GM21619 (cell line): Measurements from ENCODE around the gene PTPRT.

Source experiments
- ATAC-seq: cut with Tn5 transposase; IDR thresholded peaks from one replicate; pipeline ENCODE4 v1.9.1; 2021; ENCODE audit not compliant: unreplicated experiment

PTPRT gene

GRCh38 chr20:42419814-42420532 is 769.7 kb downstream of the PTPRT start:
- no peak for ATAC-seq

GRCh38 chr20:42406826-42407225 is 782.9 kb downstream of the PTPRT start:
- no peak for ATAC-seq

DNA sequence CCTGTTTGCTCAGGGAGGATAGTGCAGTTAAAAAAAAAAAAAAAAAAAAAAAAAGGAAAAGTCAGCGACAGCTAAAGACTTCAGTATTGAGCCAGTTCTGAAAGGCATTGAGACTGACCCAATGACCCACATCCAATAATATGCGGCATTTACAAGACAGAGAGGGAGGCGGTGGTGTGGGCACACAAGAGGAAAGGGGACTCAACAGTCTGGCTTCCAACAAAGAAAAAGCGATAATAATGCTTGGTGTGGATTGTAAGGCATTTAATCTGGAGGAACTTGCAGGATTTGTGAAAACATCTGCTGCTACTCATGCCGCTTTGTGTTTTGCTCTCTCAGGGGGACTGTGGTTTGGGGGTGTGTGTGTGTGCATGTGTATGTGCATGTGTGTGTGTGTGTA is 787.3 kb downstream of the PTPRT start:
- no peak for ATAC-seq

- ATAC-seq, result no peak
Observed at GRCh38 chr20:42401613-42402012, 788.1 kb downstream of the PTPRT start.

DNA sequence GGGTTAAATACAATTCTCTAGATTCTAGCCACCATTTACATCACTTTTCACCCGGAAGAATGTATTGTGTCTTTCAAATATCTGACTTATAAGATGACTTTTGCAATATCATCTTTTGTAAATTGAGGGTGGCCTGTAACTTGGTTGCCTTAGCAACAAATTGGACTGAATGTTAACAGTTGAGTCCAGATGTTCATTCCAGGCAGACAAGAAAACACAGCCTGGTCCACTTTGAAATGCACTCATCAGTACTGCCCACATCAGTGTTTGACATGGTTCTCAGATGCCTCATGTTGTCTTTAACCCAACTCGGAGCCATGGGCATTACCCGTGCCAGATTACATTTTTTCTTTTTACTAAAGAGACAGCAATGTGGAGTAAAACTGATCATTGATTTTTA is 789.9 kb downstream of the PTPRT start:
- no peak for ATAC-seq

GRCh38 chr20:42392442-42392841 is 797.3 kb downstream of the PTPRT start:
- no peak for ATAC-seq

DNA sequence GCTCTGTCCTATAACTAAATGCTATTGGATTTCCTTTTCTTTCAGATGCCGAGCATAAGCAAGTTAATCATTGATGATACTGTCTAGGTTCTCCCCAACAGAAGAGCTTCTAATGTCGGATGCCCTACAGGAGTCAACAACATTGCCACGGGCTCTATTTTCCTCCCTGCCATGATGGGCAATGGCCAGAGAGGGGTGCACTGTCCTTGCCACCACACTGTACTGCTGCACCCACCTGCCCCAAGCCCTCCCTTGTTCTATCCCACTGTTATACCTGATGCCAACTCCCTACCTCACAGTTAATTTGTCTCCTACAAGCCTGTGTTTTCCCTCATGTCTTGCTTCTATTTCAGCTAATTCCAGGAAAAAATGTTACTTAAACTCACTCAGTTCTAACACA is 797.9 kb downstream of the PTPRT start:
- no peak for ATAC-seq

DNA sequence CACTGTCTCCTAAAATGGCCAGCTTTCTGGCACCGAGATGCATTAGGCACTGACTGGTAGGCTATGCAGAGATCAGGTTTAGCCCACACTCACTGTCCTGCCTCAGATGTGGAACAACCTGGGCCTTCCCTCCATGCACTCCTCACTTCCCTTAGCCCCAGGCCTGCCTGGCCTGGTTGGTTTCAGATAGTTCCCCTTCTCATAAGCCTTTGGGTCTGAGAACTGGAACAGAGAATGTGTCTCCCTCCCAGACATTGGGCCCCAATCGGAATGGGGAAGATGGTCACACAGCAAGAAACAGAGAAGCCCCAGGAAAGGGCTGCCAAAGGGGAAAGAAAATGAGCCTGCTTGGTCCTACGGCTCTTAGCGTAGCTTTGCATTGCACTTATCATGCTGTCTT is 809.4 kb downstream of the PTPRT start:
- no peak for ATAC-seq

DNA sequence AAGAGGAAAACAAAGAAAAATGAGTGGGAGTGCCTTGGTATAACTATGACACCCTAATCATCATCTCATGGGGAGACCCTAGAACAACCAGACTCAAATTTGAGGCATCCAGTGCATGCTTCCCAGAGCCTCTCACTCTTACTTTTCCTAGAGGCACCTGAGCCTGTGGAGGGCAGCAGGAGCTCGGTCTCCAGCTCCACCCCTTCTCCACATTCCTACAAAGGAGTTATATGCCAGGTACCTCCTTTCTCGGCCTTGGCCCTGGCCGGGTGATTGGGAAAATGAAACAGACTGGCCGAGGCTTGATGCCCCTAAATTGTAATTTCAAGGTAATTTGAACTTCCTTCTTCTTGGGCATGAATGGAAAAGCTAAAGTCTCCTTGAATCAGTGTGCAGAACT is 810.3 kb downstream of the PTPRT start:
- ATAC-seq, result no peak

- ATAC-seq, result no peak
Observed at GRCh38 chr20:42378826-42379225, 810.9 kb downstream of the PTPRT start.

GRCh38 chr20:42376131-42376530 is 813.6 kb downstream of the PTPRT start:
- no peak for ATAC-seq

- ATAC-seq, result no peak
Observed at GRCh38 chr20:42373049-42373448, 816.7 kb downstream of the PTPRT start.

DNA sequence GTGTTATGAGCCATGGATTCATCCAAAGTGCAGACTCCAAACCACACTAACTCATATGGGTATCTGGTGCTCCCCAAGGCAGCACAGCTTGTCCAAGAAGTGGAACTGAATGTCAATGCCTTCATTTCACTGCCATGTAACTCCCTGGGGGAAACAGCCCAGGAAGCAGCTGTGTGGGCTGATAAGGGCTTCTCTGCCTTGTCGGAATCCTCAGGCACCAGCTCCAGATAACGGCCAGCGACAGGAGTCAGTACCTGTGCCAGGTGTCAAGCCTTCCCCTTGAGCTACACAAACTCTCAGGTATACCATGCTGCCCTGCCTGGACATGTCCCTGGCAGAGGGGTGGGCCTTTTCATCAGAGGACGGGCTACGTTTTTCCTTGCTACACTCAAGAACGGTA is 819.6 kb downstream of the PTPRT start:
- no peak for ATAC-seq

- no peak for ATAC-seq
Observed at GRCh38 chr20:42368910-42369309, 820.8 kb downstream of the PTPRT start.

- no peak for ATAC-seq
Observed at GRCh38 chr20:42366626-42367025, 823.1 kb downstream of the PTPRT start.

- no peak for ATAC-seq
Observed at GRCh38 chr20:42364446-42364845, 825.3 kb downstream of the PTPRT start.

DNA sequence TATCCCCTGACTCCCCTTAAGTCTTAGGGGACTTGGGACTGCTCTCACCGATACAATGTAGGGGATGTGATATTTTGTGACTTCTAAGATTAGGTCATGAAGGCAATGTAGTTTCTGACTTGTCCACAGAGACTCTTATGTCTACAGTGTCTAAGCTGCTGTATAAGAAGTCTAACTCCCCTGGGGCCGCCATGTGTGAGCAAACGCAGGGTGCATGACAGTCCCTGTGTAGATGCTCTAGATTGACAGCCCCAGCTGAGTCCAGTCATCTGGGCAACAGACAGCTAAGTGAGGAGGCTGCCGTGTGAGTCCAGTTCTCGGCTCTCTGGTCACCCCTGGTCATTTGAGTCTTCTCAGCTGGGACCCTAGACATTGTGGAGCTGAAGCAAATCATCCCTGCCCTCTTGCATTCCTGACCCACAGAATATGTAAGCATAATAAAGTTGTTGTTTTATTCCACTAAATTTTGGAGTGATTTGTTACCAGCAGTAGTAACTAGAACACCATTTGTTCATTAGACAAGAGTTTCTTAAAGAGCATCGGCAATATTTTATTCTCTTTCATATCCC is 828.2 kb downstream of the PTPRT start:
- ATAC-seq, result no peak

GRCh38 chr20:42360621-42361020 is 829.1 kb downstream of the PTPRT start:
- no peak for ATAC-seq

- ATAC-seq, result no peak
Observed at GRCh38 chr20:42359617-42360016, 830.1 kb downstream of the PTPRT start.

GRCh38 chr20:42352096-42352495 is 837.6 kb downstream of the PTPRT start:
- ATAC-seq, result no peak

DNA sequence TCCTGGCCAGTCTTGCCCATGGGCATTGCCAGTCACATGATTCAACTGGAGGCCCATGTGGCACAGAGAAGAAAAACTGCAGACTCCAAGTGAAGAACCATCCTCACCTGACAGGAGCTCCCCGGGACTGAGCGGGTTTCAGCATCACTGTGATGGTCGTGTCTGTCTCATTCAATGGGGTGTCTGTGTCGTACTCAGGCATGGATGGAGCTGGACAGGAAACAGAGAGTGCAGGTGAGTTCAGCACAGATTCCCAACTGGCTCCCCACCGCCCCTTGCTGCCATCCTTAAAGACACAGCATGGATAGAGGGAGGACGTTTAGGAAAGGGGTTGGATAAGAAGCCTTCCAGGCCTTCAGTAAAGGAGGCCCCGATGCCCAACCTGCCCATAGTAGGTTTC is 839.2 kb downstream of the PTPRT start:
- ATAC-seq, result no peak

DNA sequence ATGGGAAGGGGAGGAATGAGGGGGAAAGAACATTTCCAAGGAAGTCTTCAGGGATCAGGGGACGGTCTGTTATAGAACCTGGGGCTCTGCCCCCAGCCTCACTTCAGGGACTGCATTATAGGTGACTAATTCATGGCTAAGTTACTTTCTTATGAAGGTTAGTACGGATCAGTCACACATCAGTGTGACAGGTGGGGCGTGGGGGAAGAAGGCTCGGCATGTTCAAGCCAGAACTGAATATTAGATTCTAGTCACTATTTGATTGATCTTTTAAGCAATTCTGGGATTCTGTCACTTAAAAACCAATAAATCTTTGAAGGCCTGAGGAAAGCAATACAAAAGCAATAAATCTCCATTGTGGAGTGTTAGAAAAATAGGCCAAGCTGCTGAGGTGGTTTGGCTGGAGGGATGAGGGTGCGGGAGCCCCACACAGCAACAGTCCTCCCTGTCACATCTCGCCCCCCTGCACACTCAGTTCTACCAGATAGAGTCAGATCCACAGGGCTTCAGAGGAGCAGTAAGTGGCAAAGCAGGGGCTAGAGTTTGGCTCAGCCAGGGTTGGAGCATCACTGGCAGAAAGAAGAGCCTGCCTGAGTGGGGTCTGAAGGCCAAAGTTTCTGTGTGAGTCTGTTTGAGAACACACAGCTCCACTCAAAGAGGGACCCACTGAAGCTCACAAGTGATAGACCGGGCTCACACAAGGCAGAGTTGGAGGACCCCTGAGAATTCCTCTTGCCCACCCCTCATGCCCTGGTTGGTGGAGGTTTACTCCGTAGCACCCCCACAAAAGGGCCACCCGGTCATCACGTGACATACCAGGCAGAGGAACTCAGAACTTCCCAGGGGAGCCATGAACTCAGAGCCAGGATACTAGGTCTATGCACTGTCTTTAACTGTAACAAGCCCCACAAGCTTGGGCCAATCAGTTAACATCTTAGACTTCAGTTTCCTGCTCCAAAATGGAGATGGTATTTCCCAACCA is 843.2 kb downstream of the PTPRT start:
- no peak for ATAC-seq
